OCI-LY3 (cell line): ENCODE measurements around the gene IRX5.

ENCODE experiments used
- EZH2phosphoT487 ChIP-seq: fragments of 200-600 bp; shearing (Covaris generic); IDR thresholded peaks from 2 replicates; pipeline ENCODE4 v1.6.1; 2018; ENCODE audit warnings: antibody characterized with exemption, mixed run types, low read depth
- TF ChIP-seq, protein P1 (sequence below): fragments of 200-600, 300-600 bp; sonication (generic); IDR thresholded peaks from 2 replicates; pipeline ENCODE4 v1.5.1; 2014; ENCODE audit warnings: antibody characterized with exemption, low read length, low read depth

DNA sequence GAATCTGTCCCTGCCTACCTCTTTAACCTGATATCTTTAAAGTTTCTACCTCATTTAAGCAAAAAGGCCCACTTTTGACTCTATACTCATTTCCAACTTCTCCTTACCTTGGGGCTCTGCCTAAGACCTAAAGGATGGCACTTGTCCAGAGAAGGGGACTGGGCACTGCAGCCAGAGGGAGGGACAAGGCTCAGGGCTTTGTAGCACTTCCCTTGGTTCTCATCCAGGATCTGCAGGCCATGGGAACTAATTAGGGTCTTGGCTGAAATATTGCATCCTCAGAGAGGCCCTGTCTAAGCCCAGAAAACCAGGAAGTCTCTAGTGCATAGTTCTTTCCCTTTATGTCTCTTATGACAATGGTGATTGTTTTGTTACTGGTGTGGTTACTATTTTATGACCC, 37.3 kb downstream of the IRX5 start:
- TF ChIP-seq, protein P1, sequence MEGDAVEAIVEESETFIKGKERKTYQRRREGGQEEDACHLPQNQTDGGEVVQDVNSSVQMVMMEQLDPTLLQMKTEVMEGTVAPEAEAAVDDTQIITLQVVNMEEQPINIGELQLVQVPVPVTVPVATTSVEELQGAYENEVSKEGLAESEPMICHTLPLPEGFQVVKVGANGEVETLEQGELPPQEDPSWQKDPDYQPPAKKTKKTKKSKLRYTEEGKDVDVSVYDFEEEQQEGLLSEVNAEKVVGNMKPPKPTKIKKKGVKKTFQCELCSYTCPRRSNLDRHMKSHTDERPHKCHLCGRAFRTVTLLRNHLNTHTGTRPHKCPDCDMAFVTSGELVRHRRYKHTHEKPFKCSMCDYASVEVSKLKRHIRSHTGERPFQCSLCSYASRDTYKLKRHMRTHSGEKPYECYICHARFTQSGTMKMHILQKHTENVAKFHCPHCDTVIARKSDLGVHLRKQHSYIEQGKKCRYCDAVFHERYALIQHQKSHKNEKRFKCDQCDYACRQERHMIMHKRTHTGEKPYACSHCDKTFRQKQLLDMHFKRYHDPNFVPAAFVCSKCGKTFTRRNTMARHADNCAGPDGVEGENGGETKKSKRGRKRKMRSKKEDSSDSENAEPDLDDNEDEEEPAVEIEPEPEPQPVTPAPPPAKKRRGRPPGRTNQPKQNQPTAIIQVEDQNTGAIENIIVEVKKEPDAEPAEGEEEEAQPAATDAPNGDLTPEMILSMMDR: no peak
- no peak for TF ChIP-seq EZH2phosphoT487
